T-helper 2 cell treated with Interferon-gamma antibody and Interleukin-4, amounts not matched to agents 100 ng/mL and 5 ng/mL, for 36 hours (primary cell): ENCODE measurements around the gene CFAP90. TPM values are rescaled to one million over a fixed set of nuclear protein-coding genes. Genes with fewer than 3 reads are reported as not detected.

ENCODE experiments used
- intact Hi-C: fragments of 100-400 bp; cut with micrococcal nuclease; formaldehyde crosslinking; loops from one replicate; pipeline ENCODE4 v1.15.1; 2023
- total RNA-seq: library from RNA; stranded (reverse); gene quantifications from 2 replicates; pipeline ENCODE4 v1.2.3, GENCODE V29; 2022

CFAP90 gene
- total RNA-seq, 1 donor from 2014 or later, result not detected

- intact Hi-C loops, result no loop called here
Observed at GRCh38 chr5:7784683-7785380, 66.1 kb downstream of the CFAP90 start.

- intact Hi-C loops, result no loop called here
Observed at GRCh38 chr5:7781899-7782298, 69.0 kb downstream of the CFAP90 start.

Other genes with a start within 250 kb of the CFAP90 start
- 13.0 and 16.9 TPM in 2 replicates for gene FASTKD3, start 17.9 kb upstream of the CFAP90 start, total RNA-seq
- 69.1 and 75.1 TPM in 2 replicates for gene MTRR, start 18.0 kb upstream of the CFAP90 start, total RNA-seq